Central memory CD8-positive, alpha-beta T cell (primary cell): Measurements from ENCODE around the gene NUDT16L1.

ENCODE experiments used
- ATAC-seq: fragments of 150-1000 bp; cut with Tn5 transposase; replicated peaks from 2 replicates; pipeline ENCODE4 v1.10.0; 2022; ENCODE audit warnings: mild to moderate bottlenecking, moderate FRiP score, moderate number of reproducible peaks; ENCODE audit not compliant: poor library complexity, severe bottlenecking; ENCODE audit errors: extremely low read depth
- DNase-seq, 2 donors: peaks; one replicate each; pipeline ENCODE4 v3.0.0; 2021; ENCODE audit warnings: low spot score in 2 of 2
- H3K27ac Mint-ChIP-seq: one replicate; pipeline ENCODE4 v1.8.0; 2022; ENCODE audit warnings: low read depth, mild to moderate bottlenecking, moderate library complexity, mixed read lengths
- H3K27me3 Mint-ChIP-seq: one replicate; pipeline ENCODE4 v1.8.0; 2022; ENCODE audit warnings: mixed read lengths
- H3K36me3 Mint-ChIP-seq: one replicate; pipeline ENCODE4 v1.8.0; 2022; ENCODE audit warnings: mild to moderate bottlenecking, moderate library complexity, mixed read lengths; ENCODE audit not compliant: insufficient read depth
- H3K4me1 Mint-ChIP-seq: one replicate; pipeline ENCODE4 v1.8.0; 2022; ENCODE audit warnings: mixed read lengths
- H3K4me3 Mint-ChIP-seq: one replicate; pipeline ENCODE4 v1.8.0; 2022; ENCODE audit warnings: mild to moderate bottlenecking, moderate library complexity, mixed read lengths
- H3K9me3 Mint-ChIP-seq: one replicate; pipeline ENCODE4 v1.8.0; 2022; ENCODE audit warnings: mixed read lengths

The NUDT16L1 gene

DNA sequence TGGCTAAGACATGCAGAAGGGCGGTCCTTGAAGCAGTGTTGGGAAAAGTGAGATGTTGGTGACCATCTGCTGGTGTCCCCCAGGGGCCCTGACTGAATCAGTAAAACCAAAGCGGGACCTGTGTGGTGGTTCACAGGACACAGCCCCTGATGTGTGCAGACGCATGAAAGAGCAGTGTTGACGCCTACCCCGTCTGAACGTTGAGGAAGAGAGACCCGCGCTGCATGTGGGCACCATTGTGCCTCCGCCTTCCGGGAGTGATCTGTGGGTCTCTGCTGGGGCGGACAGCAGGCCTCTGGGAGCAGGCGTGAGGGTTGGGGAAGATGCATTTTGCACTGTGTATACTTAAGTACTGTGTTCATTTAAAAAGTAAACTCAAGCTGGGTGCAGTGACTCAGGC, 37.1 kb upstream of the NUDT16L1 start:
- DNase-seq (no peak), ATAC-seq (no peak)
- Mint-ChIP-seq H3K36me3 (peaks cover 26% of the 10 kb centered on the region), H3K27me3 (no peaks in the 10 kb centered on the region), H3K4me1 (peaks cover 17% of the 10 kb centered on the region), H3K4me3 (no peak overlapping the region), H3K27ac (no peak overlapping the region), H3K9me3 (no peaks in the 10 kb centered on the region)

DNA sequence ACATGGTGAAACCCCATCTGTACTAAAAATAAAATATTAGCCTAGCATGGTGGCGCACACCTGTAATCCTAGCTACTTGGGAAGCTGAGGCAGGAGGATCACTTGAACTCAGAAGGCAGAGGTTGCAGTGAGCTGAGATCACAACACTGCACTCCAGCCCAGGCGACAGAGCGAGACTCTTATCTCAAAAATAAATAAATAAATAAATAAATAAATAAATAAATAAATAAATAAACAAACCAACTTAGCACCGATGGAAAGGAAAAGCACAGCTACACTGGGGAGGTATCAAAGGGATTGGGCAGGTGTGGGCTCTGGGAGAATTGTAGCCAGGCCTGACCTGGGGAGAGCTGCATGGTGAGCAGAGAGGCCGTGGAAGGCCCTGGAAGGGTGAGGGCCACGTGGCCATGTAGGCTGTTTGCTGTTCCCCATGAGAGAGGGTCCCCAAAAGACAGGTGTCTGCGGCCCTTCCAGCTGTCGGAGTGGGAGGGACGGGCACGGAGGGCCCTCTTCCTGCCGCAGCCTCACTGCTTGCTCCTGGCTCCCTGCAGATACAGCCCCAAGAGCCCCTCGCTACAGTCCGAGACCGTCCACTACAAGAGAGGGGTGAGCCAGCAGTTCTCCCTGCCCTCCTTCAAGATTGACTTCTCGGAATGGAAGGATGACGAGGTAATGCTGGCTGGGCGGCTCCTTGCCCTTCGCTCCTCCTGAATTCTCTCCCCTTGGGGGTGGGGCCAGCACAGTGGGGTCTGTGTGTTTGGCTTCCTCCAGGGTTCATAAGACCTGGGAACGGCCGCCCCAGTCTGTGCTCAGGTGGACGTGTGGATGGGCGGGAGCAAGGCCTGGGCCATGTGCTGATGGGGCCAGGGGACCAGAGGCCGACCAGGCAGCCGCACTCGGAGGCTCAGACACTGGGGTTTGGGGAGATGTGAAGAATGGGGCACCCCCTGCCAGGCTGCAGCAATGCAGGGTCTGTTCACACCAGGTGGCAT, 36.4 kb upstream of the NUDT16L1 start:
- no peak for ATAC-seq
- H3K4me1 Mint-ChIP-seq: peaks cover 16% of the 10 kb centered on the region
- H3K36me3 Mint-ChIP-seq: peaks cover 23% of the 10 kb centered on the region
- DNase-seq: no peak
- H3K27me3 Mint-ChIP-seq: no peaks in the 10 kb centered on the region
- no peaks in the 10 kb centered on the region for H3K9me3 Mint-ChIP-seq
- H3K4me3 Mint-ChIP-seq: no peak overlapping the region
- no peak overlapping the region for H3K27ac Mint-ChIP-seq

DNA sequence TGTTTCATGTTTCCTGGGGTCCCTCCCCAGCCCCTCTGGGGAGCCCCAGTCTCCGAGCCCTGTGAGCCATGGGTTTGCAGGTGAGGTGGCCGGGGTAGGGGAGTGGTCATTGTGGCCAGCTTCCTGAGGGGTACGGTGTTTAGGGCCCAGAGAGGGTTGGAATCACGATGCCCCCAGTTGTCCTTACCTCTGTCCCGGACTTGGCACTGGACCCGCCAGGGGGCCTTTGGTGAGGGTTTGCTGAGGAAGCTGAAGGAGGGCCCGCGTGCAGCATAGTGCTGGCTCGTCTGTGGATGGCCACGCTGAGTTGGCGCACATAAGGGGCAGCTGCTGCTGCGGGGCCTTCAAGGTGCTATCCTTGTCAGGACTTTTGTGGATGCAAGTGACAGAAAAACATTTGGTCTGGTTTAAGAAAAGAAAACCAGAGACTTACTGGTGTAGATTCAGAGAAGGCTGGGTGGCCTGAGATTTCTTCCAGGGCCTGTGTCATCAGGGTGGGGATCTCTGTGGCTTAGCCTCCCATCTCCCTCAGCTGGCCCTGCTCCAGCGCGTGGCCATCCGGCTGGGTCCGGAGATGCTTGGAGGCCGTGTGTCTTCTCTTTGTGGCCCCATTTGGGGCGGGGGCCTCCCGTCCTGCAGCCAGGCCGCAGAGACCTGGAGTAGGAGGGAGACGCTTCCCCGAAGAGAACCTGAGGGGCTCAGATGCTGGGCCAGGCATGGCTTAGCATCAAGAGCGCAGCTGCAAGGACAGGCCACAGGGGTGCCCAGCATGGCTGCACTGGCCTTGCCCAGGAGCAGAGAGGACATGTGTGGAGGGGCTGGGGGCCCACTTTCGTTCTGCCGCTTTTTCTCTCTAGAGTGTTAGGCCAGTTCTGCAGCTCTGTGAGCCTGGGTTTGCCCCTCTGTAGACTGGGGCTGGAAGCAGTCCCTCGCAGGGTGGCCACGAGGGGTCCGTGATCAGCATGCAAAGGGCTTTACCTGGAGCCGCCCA, 33.7 kb upstream of the NUDT16L1 start:
- Mint-ChIP-seq H3K27me3 (no peaks in the 10 kb centered on the region), H3K9me3 (no peaks in the 10 kb centered on the region), H3K4me3 (no peak overlapping the region), H3K36me3 (peaks cover 18% of the 10 kb centered on the region), H3K4me1 (peaks cover 24% of the 10 kb centered on the region), H3K27ac (peak overlapping the region; percentile 13)
- no peak for ATAC-seq
- no peak for DNase-seq

DNA sequence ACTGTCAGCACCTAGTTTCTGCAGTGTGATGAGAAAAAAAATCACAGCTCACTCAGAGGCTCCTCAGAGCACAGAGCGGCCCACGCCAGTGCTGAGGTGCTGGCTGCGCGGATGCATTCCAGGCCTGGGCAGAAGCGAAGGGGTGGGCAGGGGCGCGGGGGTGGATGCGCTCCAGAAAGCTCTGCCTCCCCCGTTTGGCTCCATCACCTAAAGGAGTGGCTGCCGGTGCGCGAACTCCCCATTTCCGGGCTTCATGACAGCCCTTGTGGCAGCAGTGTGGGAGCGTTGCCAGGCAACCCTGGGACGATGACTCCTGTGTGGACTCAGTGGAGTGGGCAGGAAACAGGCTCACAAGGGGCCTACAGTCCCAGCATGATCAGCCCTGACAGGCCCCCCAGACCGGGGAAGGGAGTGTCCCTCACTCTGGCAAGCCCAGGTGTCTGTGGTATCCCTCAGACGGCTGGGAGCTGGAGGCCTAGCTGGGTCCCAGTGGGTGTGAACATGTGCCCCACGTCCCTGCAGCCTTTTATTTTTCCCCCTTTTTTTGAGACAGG, 32.8 kb upstream of the NUDT16L1 start:
- Mint-ChIP-seq H3K9me3 (no peaks in the 10 kb centered on the region), H3K27me3 (no peaks in the 10 kb centered on the region), H3K27ac (peak overlapping the region; percentile 70), H3K36me3 (peaks cover 19% of the 10 kb centered on the region), H3K4me1 (peaks cover 26% of the 10 kb centered on the region), H3K4me3 (peak overlapping the region; percentile 42)
- no peak for DNase-seq
- peak; percentile 50 for ATAC-seq

DNA sequence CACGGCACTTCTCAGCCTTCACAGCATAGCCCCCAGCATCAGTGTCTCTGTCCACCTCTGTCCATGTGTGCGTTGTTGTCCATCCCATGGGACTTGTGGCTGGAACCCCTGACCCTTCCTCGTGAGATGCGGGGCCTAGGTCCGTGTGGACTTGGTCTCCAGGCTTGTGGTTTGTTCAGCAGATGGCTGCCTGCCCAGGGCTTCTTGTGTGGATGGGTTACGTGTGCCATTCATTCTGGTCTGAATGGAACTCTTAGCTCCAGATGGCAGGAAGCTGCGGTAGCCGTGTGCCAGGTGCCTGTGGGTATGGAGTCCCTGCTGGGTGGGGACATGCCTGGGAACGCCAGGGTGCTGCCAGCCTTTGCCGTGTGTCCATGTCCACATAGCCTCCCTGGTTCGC, 31.7 kb upstream of the NUDT16L1 start:
- Mint-ChIP-seq H3K4me1 (peaks cover 26% of the 10 kb centered on the region), H3K36me3 (peaks cover 15% of the 10 kb centered on the region), H3K4me3 (no peak overlapping the region), H3K27me3 (no peaks in the 10 kb centered on the region), H3K9me3 (no peaks in the 10 kb centered on the region), H3K27ac (peak overlapping the region; percentile 70)
- ATAC-seq (no peak), DNase-seq (no peak)

DNA sequence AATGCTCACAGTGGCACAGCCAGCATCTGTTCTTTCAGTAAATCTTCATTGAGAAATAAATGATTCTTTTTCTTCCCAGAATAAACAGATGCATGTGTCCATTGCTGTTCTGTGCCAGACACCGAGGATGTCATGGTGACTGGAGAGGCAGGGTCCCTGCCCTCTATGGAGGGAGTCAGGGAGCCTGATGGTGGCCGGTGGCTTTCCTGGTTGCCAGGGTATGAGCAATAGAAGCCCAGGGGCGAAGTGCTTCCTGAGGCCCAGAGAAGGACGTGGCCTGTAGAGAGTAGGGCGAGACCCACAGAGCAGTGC, 29.9 kb upstream of the NUDT16L1 start:
- Mint-ChIP-seq H3K27me3 (no peaks in the 10 kb centered on the region), H3K36me3 (peaks cover 13% of the 10 kb centered on the region), H3K9me3 (no peaks in the 10 kb centered on the region), H3K27ac (peak overlapping the region; percentile 36), H3K4me3 (peak overlapping the region; percentile 33), H3K4me1 (peaks cover 26% of the 10 kb centered on the region)
- ATAC-seq: no peak
- DNase-seq: no peak

DNA sequence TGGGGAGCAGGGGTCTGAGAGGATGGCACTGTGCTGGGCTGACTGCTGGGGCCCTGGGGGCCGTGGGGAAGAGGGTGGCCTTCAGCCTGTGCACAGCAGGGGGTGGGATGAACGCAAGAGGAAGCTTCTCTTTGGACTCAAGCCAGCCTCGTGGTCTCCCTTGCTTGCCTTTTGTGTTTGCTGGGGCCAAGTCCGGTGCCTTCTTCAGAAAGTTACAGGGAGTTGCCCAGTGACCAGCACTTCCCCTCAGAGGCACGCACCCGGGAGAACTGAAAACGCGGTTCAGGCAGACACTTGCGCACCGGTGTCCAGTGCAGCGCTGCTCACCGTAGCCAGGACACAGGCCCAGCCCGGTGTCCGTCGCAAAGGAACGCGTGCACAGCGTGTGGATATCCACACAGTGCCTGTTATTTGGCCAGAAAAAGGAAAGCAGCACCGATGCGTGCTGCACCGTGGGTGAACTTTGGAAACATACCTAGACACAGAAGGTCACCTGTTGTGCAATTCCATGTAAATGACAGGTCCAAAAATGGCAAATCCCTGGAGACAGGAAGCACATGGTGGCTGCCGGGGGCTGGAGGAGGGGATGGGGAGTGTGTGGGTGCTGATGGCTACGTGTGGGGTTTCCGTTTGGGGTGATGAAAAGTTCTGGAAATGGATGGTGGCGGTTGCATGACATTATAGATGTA, 29.4 kb upstream of the NUDT16L1 start:
- Mint-ChIP-seq H3K27me3 (no peaks in the 10 kb centered on the region), H3K36me3 (peaks cover 8% of the 10 kb centered on the region), H3K4me1 (peaks cover 26% of the 10 kb centered on the region), H3K4me3 (peak overlapping the region; percentile 50), H3K27ac (peak overlapping the region; percentile 36), H3K9me3 (no peaks in the 10 kb centered on the region)
- DNase-seq (no peak), ATAC-seq (no peak)

DNA sequence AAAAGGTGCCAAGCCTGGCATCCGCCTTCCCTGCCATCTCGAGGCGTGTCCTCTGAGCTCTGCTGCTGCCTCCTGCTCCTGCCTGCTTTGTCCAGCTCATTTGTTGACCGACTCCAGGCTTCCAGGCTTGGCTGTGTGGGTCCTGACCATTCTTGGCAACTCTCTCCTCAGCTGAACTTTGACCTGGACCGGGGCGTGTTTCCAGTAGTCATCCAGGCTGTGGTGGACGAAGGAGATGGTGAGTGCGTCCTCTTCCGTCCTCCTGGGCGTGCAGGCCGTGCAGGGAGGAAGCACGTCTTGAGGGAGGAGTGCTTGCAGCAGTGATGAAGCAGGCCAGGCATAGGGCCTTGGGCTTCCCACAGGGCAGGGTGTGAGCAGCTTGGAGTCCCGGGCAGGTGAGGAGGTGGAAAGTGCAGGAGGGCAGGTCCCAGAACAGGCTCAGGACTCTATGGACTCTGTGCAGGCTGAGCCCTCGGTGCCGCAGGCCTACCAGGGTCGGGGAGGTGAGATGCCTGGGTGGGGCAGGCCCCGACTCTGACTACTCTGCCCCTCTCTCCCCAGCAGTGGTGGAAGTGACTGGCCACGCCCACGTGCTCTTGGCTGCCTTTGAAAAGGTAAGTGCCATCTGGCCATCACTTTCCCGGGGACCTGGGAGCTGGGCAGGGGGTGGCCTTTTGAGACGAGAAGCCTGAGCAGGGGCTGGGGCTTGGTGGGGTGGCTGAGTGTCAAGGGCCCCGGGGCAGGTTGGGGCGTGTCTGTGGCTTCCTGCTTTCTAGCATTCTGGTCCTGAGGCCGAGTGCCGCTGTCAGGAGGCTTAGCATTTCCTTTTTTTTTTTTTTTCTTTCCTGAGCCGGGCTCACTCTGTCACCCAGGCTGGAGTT, 28.6 kb upstream of the NUDT16L1 start:
- H3K27me3 Mint-ChIP-seq: no peaks in the 10 kb centered on the region
- H3K27ac Mint-ChIP-seq: peak overlapping the region; percentile 78
- H3K4me3 Mint-ChIP-seq: peak overlapping the region; percentile 50
- DNase-seq (peak; percentile 34 to 38), ATAC-seq (peak; percentile 77)
- no peaks in the 10 kb centered on the region for H3K9me3 Mint-ChIP-seq
- peaks cover 21% of the 10 kb centered on the region for H3K4me1 Mint-ChIP-seq
- peaks cover 9% of the 10 kb centered on the region for H3K36me3 Mint-ChIP-seq

DNA sequence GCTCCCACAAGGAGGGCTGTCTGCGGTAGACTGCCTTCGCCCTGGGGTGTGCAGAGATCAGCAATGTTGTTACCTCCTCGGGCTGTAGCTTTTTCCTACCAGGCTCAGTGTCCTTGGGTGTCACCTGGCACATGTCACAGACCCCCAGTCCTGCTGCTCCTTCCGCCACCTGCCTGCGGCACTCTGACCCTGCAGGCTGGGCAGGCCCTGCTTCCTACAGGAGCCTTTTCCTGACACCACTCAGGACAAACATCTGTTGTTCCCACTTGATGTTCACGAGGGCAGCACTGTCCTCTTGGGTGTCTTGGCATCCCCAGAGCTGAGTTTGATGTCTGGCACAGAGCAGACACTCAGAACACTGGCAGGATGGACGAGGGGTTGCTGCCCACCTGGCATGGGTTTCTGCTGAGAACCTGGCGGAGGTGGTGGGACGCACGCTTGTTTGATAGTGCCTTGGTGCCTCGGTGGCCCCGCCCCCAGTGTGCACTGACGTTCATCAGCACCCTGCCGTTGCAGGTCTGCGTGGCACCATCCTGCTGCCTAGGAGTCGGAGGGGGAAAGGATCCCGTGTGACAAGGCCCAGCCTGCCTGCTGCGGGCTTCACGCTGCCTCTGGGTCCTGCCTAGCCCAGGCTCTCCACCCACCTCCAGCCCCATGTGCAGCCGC, 26.7 kb upstream of the NUDT16L1 start:
- Mint-ChIP-seq H3K27me3 (no peaks in the 10 kb centered on the region), H3K4me3 (no peak overlapping the region), H3K4me1 (peaks cover 10% of the 10 kb centered on the region), H3K9me3 (no peaks in the 10 kb centered on the region), H3K36me3 (peaks cover 9% of the 10 kb centered on the region), H3K27ac (no peak overlapping the region)
- ATAC-seq (no peak), DNase-seq (no peak)

DNA sequence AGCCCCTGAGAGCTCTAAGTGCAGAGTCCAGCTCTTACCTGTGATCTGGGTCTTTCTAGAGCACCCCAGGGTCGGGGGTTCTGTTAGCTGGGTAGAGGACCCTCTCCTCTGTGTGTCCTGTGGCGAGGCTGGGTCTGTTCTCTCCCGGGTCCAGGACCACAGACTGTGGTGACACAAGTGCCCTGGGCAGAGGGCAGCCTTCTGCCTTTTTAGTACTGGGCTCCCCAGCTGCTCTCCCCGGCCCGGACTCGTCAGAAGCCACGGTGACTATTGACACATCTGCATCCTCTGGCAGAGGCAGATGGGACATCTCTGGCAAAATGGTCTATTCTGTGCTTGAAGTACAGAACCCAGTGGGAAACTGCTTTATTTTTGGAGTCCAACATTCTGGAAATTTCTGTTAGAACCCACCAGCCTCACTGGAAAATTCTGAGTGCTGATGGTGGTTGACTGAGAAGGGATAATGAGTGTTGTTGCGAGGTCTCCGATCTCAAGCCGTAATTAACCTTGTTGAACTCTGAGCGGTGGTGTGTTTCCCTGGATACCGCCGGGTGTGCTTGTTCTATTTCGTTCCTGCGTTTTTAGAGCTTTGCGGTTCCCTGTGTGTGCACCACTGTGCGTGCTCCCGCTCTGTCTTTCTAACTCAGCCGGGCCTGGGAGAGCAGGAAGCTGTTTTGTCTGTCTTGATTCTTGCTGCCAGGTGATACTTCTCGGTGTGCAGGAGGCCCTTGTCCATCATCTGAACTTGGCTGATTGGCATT, 26.0 kb upstream of the NUDT16L1 start:
- Mint-ChIP-seq H3K9me3 (no peaks in the 10 kb centered on the region), H3K4me3 (no peak overlapping the region), H3K4me1 (peaks cover 10% of the 10 kb centered on the region), H3K36me3 (peaks cover 9% of the 10 kb centered on the region), H3K27me3 (no peaks in the 10 kb centered on the region), H3K27ac (no peak overlapping the region)
- DNase-seq (no peak), ATAC-seq (no peak)
